ENCODE measurements around the gene INPP5D.
A peak's percentile ranks its signal among the peaks of the same experiment; 100 is the strongest.

The INPP5D gene

GRCh38 chr2:233209533-233210171 lies 149.5 kb downstream of the INPP5D start:
- peak; percentile 46 for DNase-seq (ENCODE audit: low read depth)

GRCh38 chr2:233210281-233210680 lies 150.1 kb downstream of the INPP5D start:
- DNase-seq (ENCODE audit: low read depth), result no peak

GRCh38 chr2:233210843-233211547 lies 150.9 kb downstream of the INPP5D start:
- DNase-seq (ENCODE audit: low read depth), result peak; percentile 91

- DNase-seq (ENCODE audit: low read depth), result no peak
Observed at GRCh38 chr2:233211548-233211895, 151.4 kb downstream of the INPP5D start.

- DNase-seq (ENCODE audit: low read depth), result no peak
Observed at GRCh38 chr2:233213011-233213410, 152.9 kb downstream of the INPP5D start.

GRCh38 chr2:233213975-233214374 lies 153.8 kb downstream of the INPP5D start:
- no peak for DNase-seq (ENCODE audit: low read depth)

GRCh38 chr2:233217892-233218377 lies 157.8 kb downstream of the INPP5D start:
- peak; percentile 12 for DNase-seq (ENCODE audit: low read depth)

GRCh38 chr2:233218836-233219235 lies 158.7 kb downstream of the INPP5D start:
- DNase-seq (ENCODE audit: low read depth), result no peak

- DNase-seq (ENCODE audit: low read depth), result no peak
Observed at GRCh38 chr2:233219848-233220247, 159.7 kb downstream of the INPP5D start.

GRCh38 chr2:233221378-233222063 lies 161.4 kb downstream of the INPP5D start:
- peak; percentile 6 for DNase-seq (ENCODE audit: low read depth)

GRCh38 chr2:233223059-233223894 lies 163.1 kb downstream of the INPP5D start:
- no peak for DNase-seq (ENCODE audit: low read depth)

- DNase-seq (ENCODE audit: low read depth), result no peak
Observed at GRCh38 chr2:233225230-233226068, 165.3 kb downstream of the INPP5D start.

GRCh38 chr2:233226511-233227031 lies 166.4 kb downstream of the INPP5D start:
- no peak for DNase-seq (ENCODE audit: low read depth)

GRCh38 chr2:233227346-233227978 lies 167.3 kb downstream of the INPP5D start:
- no peak for DNase-seq (ENCODE audit: low read depth)

- DNase-seq (ENCODE audit: low read depth), result no peak
Observed at GRCh38 chr2:233228376-233228775, 168.2 kb downstream of the INPP5D start.

- no peak for DNase-seq (ENCODE audit: low read depth)
Observed at GRCh38 chr2:233233618-233234230, 173.6 kb downstream of the INPP5D start.

- no peak for DNase-seq (ENCODE audit: low read depth)
Observed at GRCh38 chr2:233234264-233234663, 174.1 kb downstream of the INPP5D start.

GRCh38 chr2:233234996-233235395 lies 174.9 kb downstream of the INPP5D start:
- DNase-seq (ENCODE audit: low read depth), result no peak

GRCh38 chr2:233235977-233236376 lies 175.8 kb downstream of the INPP5D start:
- DNase-seq (ENCODE audit: low read depth), result no peak
